GM12878 (cell line): ENCODE measurements around the gene ACSF3. TPM values are rescaled to one million over a fixed set of nuclear protein-coding genes. Genes with fewer than 3 reads are reported as not detected.

Source experiments
- ATAC-seq: fragments of 200-7000 bp; cut with Tn5 transposase; 3 replicates; pipeline ENCODE4 v1.9.1; 2020; ENCODE audit warnings: mild to moderate bottlenecking, moderate library complexity
- BruUV-seq: library from RNA; stranded (reverse); fragments of 400-500 nt; replicated peaks from 2 replicates; lab custom pipeline; 2021; lab: Mats Ljungman, UMichigan
- CTCF ChIA-PET: fragments of 300-600 bp; sonication (Branson Sonifier 250); formaldehyde crosslinking; extraction: SDS; loops from one replicate; lab custom pipeline; 2021; ENCODE audit warnings: inconsistent platforms; lab: Yijun Ruan, JAX
- POLR2A ChIA-PET: fragments of 350-600 bp; formaldehyde crosslinking; extraction: SDS; loops from one replicate; lab custom pipeline; 2021; ENCODE audit warnings: inconsistent platforms; lab: Charles Lee
- RAD21 ChIA-PET: fragments of 300-600 bp; sonication (Branson Sonifier 250); formaldehyde crosslinking; loops from one replicate; lab custom pipeline; 2023; ENCODE audit warnings: antibody characterized with exemption; ENCODE audit not compliant: unreplicated experiment; lab: Charles Lee
- SMC1A ChIA-PET: fragments of 300-600 bp; sonication (Branson Sonifier 250); formaldehyde crosslinking; loops from one replicate; lab custom pipeline; 2023; ENCODE audit not compliant: unreplicated experiment, uncharacterized antibody; lab: Charles Lee
- DNase-seq: peaks from one replicate; pipeline ENCODE4 v3.0.0-alpha.2; 2011; ENCODE audit warnings: low read depth, low spot score
- FAIRE-seq: peaks from 3 replicates; lab custom pipeline; 2011; peaks lifted over from hg19 to GRCh38; lab: Jason Lieb, UNC
- H2AFZ ChIP-seq: 2 replicates; pipeline ENCODE4 v1.6.0; 2011; ENCODE audit warnings: low read depth, low read length, control low read depth; ENCODE audit not compliant: control insufficient read depth
- H3K27ac ChIP-seq: 2 replicates; pipeline ENCODE4 v1.5.1; 2011; ENCODE audit warnings: control low read depth; ENCODE audit not compliant: control insufficient read depth, insufficient read depth
- H3K27me3 ChIP-seq, 2 experiments: replicated peaks in 1 of 2; 2 replicates each; pipeline versions ENCODE4 v1.6.0 to v1.6.1; 2011; ENCODE audit warnings: low read length in 1 of 2; ENCODE audit not compliant: control insufficient read depth in 2 of 2, insufficient read depth in 2 of 2
- H3K36me3 ChIP-seq, 2 experiments: 2 replicates each; pipeline ENCODE4 v1.5.1; 2011; ENCODE audit warnings: low read length in 1 of 2; ENCODE audit not compliant: control insufficient read depth in 2 of 2, insufficient read depth in 2 of 2
- H3K4me1 ChIP-seq: 2 replicates; pipeline ENCODE4 v1.6.1; 2011; ENCODE audit warnings: mild to moderate bottlenecking, low read length, moderate library complexity, mixed read lengths; ENCODE audit not compliant: control insufficient read depth, insufficient read depth
- H3K4me2 ChIP-seq: 2 replicates; pipeline ENCODE4 v1.6.0; 2011; ENCODE audit warnings: control low read depth; ENCODE audit not compliant: control insufficient read depth, insufficient read depth
- H3K4me3 ChIP-seq: fragments of 200-600 bp; sonication (generic); 2 replicates; pipeline ENCODE4 v1.5.1; 2016
- H3K79me2 ChIP-seq: 2 replicates; pipeline ENCODE4 v1.6.0; 2011; ENCODE audit warnings: low read length; ENCODE audit not compliant: control insufficient read depth, insufficient read depth
- H3K9ac ChIP-seq: 2 replicates; pipeline ENCODE4 v1.8.0; 2011; ENCODE audit warnings: low read length, control low read depth, mixed read lengths; ENCODE audit not compliant: control insufficient read depth, insufficient read depth
- H3K9me3 ChIP-seq: replicated peaks from 3 replicates; pipeline ENCODE4 v1.5.1; 2011; ENCODE audit warnings: mild to moderate bottlenecking, low read length; ENCODE audit not compliant: control insufficient read depth, insufficient read depth
- H4K20me1 ChIP-seq: 2 replicates; pipeline ENCODE4 v1.6.0; 2011; ENCODE audit not compliant: control insufficient read depth, insufficient read depth
- CHD2 ChIP-seq: IDR thresholded peaks from 2 replicates; pipeline ENCODE4 v1.6.1; 2011; ENCODE audit warnings: low read depth, low read length, improper control_type of control experiment, borderline replicate concordance
- NFYB ChIP-seq: IDR thresholded peaks from 2 replicates; pipeline ENCODE4 v1.6.1; 2011; ENCODE audit warnings: low read depth, mild to moderate bottlenecking, low read length, improper control_type of control experiment, moderate library complexity; ENCODE audit not compliant: insufficient read depth
- PAX5 ChIP-seq: IDR thresholded peaks from 2 replicates; pipeline ENCODE4 v1.6.1; 2011; ENCODE audit warnings: low read depth, low read length, borderline replicate concordance
- PAX8 ChIP-seq: fragments of 450-650 bp; IDR thresholded peaks from 2 replicates; pipeline ENCODE4 v1.6.1; 2017; ENCODE audit warnings: mild to moderate bottlenecking, moderate library complexity
- PBX3 ChIP-seq: IDR thresholded peaks from 2 replicates; pipeline ENCODE4 v1.6.1; 2011; ENCODE audit warnings: mild to moderate bottlenecking, low read depth, low read length, moderate library complexity; ENCODE audit not compliant: insufficient replicate concordance
- PML ChIP-seq: IDR thresholded peaks from 2 replicates; pipeline ENCODE4 v1.6.1; 2012; ENCODE audit warnings: low read length, inconsistent platforms
- POLR2A ChIP-seq: IDR thresholded peaks from 2 replicates; pipeline ENCODE4 v1.6.1; 2011; ENCODE audit warnings: low read depth, mild to moderate bottlenecking, low read length
- SIN3A ChIP-seq: IDR thresholded peaks from 2 replicates; pipeline ENCODE4 v1.6.1; 2012; ENCODE audit warnings: low read depth, low read length, improper control_type of control experiment
- STAT3 ChIP-seq: IDR thresholded peaks from 2 replicates; pipeline ENCODE4 v1.6.1; 2011; ENCODE audit warnings: low read depth, low read length, improper control_type of control experiment
- WRNIP1 ChIP-seq: IDR thresholded peaks from 2 replicates; pipeline ENCODE4 v1.6.1; 2011; ENCODE audit warnings: low read depth, low read length, improper control_type of control experiment, borderline replicate concordance
- ZZZ3 ChIP-seq: IDR thresholded peaks from 2 replicates; pipeline ENCODE4 v1.6.1; 2011; ENCODE audit warnings: low read depth; ENCODE audit not compliant: control insufficient read depth, insufficient read length
- WGBS: methylation state at CpG from one replicate; pipeline ENCODE4 v1.1.6; 2016; ENCODE audit warnings: low lambda C conversion rate; ENCODE audit not compliant: insufficient replicate concordance, insufficient coverage; ENCODE audit errors: missing lambda C conversion rate; 5-methylcytosine and 5-hydroxymethylcytosine counted together
- in situ Hi-C: fragments of 300-500 bp; cut with MboI; formaldehyde crosslinking; loops from 9 replicates; pipeline ENCODE4 v1.14.3; 2018; ENCODE audit warnings: mixed read lengths
- intact Hi-C: fragments of 100-400 bp; cut with micrococcal nuclease; formaldehyde crosslinking; loops from one replicate; pipeline ENCODE4 v1.14.2; 2022; ENCODE audit not compliant: unreplicated experiment
- polyA plus RNA-seq, 11 experiments: library from polyadenylated mRNA; depleted of rRNA in 4 of 11; unstranded in 6 of 11; stranded (reverse) in 5 of 11; fragments of >200 nt; fragmentation: Nextera tagmentation in 4 of 11; fragmentation: Illumina TruSeq in 1 of 11; extraction: Ambion mirVana in 4 of 11; extraction: Trizol in 1 of 11; gene quantifications; 1 replicate in 1 of 11; 2 replicates in 10 of 11; pipeline versions ENCODE4 v1.2.1 to v1.2.3, GENCODE V29; 2011 to 2016; ENCODE audit warnings: inconsistent platforms in 2 of 11, missing spikeins in 2 of 11, low read depth in 1 of 11
- total RNA-seq, 4 experiments: library from RNA; depleted of rRNA in 3 of 4; stranded (reverse); fragments of >200 nt in 3 of 4; fragmentation: Illumina TruSeq in 1 of 4; extraction: Trizol in 1 of 4; gene quantifications; 2 replicates each; pipeline versions ENCODE4 v1.2.1 to v1.2.3, GENCODE V29; 2013 to 2021

Gene ACSF3
- total and polyA plus RNA-seq, 10 of the 15 experiments (the other 5 are each of a cell fraction or from before 2014, with no cell fraction given) = 1.0 to 44.4 (median 25.8) TPM

DNA sequence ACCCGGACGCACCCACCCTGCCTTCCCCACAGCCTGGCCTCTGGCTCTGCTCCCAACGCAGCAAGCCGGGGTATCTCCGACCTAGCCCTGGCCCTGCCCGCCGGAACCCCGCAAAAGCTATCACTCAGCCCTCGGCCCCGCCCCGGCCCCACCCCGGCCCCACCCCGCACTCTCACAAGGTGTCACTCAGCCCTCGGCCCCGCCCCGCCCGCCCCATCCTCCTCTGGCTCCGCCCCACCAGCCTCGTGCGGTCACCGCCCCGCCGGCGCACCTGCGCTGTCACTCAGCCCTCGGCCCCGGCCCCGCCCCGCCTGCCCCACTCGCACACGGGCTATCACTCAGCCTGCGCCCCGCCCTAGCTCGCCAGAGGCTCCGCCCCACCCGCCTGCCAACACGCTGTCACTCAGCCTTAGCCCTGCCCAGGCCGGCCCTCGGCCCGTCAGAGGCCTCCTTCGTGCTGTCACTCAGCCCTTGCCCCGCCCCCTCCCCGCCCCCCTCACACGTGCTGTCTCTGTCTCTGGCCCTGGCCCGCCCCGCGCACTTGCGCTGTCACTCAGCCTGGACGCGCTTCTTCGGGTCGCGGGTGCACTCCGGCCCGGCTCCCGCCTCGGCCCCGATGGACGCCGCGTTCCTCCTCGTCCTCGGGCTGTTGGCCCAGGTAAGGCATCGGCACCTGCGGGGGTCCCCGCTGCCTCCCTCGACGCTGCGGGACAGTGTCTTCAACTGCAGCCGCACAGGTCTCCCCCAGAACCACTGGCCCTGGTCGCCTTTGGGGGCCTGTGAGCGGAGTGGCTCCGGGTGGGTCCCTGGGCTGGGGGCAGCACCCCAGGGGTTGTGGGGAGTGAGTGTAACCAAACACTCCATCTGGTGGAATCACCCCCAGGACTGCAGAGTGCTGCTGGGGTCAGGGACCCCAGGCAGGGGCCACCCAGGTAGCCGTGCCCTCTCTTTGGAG lies 77.8 kb downstream of the ACSF3 start, which contains the start of gene CDH15 (continued):
- TF ChIP-seq PBX3 (peak; percentile 94), PAX5 (peak; percentile 23; the same call in 1 of the 2 replicates)

- POLR2A ChIA-PET = no interaction called here
- H3K4me3 ChIP-seq = no peak overlapping the region
- no peaks in the 10 kb centered on the region for H3K9me3 ChIP-seq
- WGBS = 58% methylated on average over 11 of the region's 11 CpGs
- ATAC-seq (no peak), FAIRE-seq (no peak), DNase-seq (no peak)
- H3K9ac ChIP-seq = no peak overlapping the region
- SMC1A ChIA-PET = no interaction called here
- intact Hi-C loops = loop anchor here (2.0 kb wide), 1 partner anchor 21 kb away; no protein-coding TSS in a partner anchor
- BruUV-seq = no TSS peak
- no peak overlapping the region for H2AFZ ChIP-seq
- H4K20me1 ChIP-seq = no peaks in the 10 kb centered on the region; the same call in 1 of the 2 replicates
- CTCF ChIA-PET = no interaction called here
- no peak overlapping the region for H3K4me2 ChIP-seq
- TF ChIP-seq ZZZ3 (no peak), PAX8 (no peak), NFYB (no peak), WRNIP1 (no peak), SIN3A (no peak), STAT3 (no peak), PBX3 (no peak), CHD2 (no peak), PML (no peak), POLR2A (no peak)
- no peaks in the 10 kb centered on the region for H3K79me2 ChIP-seq
- H3K4me1 ChIP-seq = peaks cover 5% of the 10 kb centered on the region
- RAD21 ChIA-PET = no interaction called here
- no peaks in the 10 kb centered on the region for H3K36me3 ChIP-seq
- in situ Hi-C loops = no loop called here
- peaks cover 0 to 8% of the 10 kb centered on the region in 2 experiments; a peak in 3 of 4 replicates for H3K27me3 ChIP-seq
- no peak overlapping the region for H3K27ac ChIP-seq
Measured at GRCh38 chr16:89172171-89172527, 78.5 kb downstream of the ACSF3 start.
